GM12874 (cell line): ENCODE results near the gene C6orf62.

ENCODE experiments used
- TF ChIP-seq, protein P1 (sequence below): IDR thresholded peaks from 2 replicates; pipeline ENCODE4 v1.5.1; 2011; ENCODE audit warnings: low read depth, mild to moderate bottlenecking, control low read depth, low read length, moderate library complexity; ENCODE audit not compliant: insufficient read depth

C6orf62 gene

DNA sequence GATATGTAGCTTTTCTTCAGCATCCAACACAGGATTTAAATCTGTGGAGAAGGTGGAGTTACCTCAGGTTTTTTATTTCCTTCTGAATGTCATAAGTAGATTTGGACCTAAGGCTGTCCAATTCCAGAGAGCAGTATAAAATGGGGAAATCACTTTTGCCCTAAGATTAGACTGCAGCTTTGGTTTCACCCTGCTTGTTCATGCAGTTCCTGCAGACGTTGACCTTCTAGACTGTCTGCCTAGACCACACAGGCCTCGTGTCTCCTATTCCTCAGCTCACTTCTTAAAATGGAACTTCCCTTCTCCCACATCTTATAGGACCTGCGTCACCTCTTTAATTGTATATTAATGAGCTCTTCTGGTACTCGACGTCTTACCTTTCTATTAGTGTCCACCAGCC, 26.0 kb upstream of the C6orf62 start:
- TF ChIP-seq, protein P1, sequence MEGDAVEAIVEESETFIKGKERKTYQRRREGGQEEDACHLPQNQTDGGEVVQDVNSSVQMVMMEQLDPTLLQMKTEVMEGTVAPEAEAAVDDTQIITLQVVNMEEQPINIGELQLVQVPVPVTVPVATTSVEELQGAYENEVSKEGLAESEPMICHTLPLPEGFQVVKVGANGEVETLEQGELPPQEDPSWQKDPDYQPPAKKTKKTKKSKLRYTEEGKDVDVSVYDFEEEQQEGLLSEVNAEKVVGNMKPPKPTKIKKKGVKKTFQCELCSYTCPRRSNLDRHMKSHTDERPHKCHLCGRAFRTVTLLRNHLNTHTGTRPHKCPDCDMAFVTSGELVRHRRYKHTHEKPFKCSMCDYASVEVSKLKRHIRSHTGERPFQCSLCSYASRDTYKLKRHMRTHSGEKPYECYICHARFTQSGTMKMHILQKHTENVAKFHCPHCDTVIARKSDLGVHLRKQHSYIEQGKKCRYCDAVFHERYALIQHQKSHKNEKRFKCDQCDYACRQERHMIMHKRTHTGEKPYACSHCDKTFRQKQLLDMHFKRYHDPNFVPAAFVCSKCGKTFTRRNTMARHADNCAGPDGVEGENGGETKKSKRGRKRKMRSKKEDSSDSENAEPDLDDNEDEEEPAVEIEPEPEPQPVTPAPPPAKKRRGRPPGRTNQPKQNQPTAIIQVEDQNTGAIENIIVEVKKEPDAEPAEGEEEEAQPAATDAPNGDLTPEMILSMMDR, result no peak

DNA sequence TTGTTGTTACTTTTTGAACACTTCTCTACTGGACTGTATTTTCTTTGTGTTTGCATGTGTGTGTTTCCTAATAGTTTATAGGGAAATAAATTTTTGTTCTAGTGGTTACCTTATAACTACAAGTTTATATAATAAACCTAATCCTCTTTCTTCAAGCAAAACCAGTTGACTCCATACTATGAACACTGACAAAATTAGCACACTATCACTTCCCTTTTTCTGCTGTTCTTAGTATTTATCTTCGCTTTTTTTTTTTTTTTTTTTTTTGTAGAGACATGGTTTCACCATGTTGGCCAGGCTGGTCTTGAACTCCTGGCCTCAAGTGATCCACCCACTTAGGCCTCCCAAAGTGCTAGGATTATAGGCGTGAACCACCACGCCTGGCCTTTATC, 25.0 kb upstream of the C6orf62 start:
- TF ChIP-seq, protein P1, result no peak

DNA sequence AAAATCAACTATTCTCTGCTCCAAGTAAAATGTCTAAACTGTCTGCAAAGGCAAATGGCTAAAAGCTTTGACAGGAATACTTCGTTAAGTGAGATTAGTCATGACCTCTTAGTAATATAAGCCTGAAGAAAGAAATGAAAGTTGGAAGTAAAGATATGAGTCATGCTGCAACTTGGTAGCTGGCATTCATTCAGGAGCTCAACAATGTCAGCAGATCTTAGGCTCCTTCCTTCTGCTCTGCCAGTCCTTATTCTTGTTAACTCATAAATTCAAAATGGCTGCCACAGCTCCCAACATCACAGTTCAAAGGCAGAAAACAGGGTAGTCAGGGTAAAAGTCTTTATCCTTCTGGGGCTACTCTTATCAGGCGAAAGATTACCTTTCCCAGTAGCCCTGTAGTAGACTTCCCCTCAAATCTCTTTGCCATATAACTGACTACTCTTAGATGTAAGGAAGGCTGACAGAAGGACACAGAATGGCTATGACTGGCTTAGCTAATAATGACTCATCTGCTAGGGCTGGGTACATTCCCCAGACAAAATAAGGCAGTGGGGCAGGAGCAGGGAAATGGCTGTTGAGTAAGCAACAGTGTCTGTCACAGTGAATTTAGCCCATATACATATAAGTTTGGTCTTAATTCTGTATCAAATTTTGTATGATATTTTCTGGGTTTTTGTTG, 24.4 kb upstream of the C6orf62 start:
- TF ChIP-seq, protein P1, result no peak

DNA sequence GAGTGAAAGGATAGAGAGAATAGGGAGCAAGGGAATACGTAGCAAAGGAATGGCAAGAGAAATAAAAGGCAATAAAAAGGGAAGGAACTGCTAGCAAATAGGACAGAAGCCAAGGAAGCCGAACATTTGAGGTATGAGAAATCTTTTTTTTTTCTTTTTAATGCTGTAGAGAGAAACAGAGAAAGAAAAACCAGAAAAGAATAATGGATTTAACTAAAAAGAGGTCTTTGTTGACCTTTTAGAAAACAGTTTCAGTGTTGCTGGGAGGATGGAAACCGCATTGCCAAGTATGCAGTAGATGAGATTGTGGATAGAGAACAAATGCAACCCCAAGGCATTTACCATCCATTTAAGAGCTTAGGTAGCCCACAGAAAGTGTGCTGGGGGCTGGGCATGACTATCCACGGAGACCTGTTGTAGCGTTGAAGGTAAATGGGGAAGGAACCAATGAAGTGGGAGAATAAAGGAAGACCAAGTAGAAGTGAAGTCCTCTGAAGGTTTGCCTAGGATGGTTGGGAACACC, 23.3 kb upstream of the C6orf62 start:
- TF ChIP-seq, protein P1, result no peak

DNA sequence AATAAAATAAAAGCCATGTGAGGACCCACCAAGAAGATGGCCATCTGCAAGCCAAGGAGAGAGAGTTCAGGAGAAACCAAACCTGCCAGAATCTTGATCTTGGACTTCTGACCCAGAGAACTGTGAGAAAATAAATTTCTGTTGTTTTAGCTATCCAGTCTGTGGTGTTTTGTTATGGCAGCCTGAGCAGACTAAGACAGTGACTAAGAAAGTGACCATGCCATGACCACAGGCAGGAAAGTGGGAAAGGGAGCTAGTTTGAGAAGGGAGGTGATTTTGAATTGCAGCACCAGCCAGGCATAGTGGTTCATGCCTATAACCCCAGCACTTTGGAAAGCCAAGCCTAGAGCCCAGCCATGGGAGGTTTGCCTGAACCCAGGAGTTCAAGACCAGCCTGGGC, 21.9 kb upstream of the C6orf62 start:
- TF ChIP-seq, protein P1, result no peak

DNA sequence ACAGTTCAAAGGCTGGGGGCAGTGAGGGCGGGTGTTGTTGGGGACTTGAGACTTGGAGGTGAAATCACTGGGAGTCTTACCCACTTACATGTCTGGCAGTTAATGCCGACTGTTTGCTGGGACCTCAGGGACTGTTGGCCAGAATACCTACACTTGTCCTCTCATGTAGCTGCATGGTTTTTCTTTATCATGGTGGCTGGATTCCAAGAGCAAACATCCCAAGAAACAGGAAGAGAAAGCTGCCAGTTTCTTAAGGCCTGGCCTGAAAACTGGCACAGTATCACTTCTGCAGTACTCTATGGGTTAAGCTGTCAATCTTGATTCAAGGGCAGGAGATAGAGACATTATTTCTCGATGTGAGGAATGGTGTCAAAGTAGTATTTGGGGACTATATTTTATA, 19.8 kb upstream of the C6orf62 start:
- TF ChIP-seq, protein P1, result no peak

DNA sequence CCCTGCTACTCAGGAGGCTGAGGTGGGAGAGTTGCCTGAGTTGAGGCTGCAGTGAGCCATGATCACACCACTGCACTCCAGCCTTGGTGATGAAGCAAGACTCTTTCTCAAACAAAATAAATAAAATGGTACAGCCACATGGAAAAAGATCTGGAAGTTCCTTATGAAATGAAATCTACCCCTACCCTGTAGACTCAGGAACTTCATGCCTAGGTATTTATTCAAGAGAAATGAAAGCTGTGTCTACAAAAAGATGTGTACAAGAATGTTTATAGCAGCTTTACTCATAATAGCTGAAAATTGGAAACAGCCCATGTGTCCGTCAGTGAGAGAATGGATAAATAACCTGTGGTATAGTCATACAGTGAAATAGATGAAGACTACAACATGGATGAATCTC, 15.2 kb upstream of the C6orf62 start:
- TF ChIP-seq, protein P1, result no peak

DNA sequence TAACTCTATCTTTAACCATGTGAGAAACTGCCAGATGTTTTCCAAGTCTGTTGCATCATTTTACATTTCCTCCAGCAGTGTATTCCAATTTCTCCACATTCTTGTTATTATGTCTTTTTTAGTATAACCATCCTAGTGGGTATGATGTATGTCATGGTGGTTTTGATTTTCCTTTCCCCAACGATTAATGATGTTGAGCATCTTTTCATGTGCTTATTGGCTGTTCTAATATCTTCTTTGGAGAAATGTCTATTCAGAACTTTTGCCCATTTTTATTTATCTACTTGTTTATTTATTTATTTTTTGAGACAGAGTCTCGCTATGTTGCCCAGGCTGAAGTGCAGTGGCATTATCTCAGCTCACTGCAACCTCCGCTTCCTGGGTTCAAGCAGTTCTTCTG, 4.3 kb upstream of the C6orf62 start:
- TF ChIP-seq, protein P1, result no peak
